Hepatocyte (in vitro differentiated cells): Measurements from ENCODE around the gene ITPKA.

Source experiments
- CTCF ChIP-seq: fragments of 200-600 bp; sonication (generic); IDR thresholded peaks from 2 replicates; pipeline ENCODE4 v1.5.1; 2016; ENCODE audit warnings: antibody characterized with exemption, mild to moderate bottlenecking; ENCODE audit not compliant: poor library complexity
- EZH2 ChIP-seq: fragments of 200-600 bp; sonication (generic); IDR thresholded peaks from 2 replicates; pipeline ENCODE4 v1.6.1; 2016; ENCODE audit warnings: antibody characterized with exemption, mild to moderate bottlenecking, borderline replicate concordance
- EZH2phosphoT487 ChIP-seq: fragments of 200-600 bp; sonication (generic); IDR thresholded peaks from one replicate; pipeline ENCODE4 v1.6.1; 2018; ENCODE audit warnings: antibody characterized with exemption, mild to moderate bottlenecking, low read depth, moderate library complexity; ENCODE audit not compliant: unreplicated experiment, severe bottlenecking

DNA sequence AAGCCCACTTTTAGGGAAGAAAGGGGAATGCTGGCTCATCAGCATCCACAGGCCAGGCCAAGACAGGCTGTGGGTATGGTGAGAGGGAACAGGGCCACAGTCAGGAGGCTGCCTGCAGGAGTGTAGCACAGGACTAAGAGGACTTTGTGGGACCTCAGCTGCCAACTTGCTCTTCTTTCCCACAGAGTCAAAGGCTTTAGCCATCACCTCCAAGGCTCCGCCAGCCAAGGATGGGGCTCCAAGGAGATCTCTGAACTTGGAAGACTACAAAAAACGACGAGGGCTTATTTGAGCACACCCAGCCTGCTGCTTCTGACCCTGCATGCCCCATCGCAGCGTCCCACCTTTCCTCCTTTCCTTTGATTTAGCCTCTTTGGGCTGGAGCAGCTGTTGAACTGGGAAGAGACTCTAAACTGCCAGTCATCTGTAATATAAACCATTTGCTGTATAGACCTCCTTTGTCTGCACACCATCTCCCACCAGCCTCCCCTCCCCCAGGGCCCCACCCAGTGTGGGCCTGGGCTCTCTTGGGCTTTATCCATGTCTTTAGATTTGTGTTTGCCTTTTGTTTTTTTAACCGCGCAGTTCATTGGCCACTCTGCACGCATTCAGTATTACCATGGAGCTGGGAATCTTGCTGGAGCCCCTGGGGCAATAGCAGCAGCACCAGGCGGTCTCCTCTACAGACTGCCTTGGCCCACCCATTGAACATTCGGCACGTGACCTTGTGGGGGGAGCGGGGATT is 13.1 kb upstream of the ITPKA start:
- no peak for TF ChIP-seq EZH2
- TF ChIP-seq CTCF: no peak
- no peak for TF ChIP-seq EZH2phosphoT487
